Activated effector memory CD4-positive, alpha-beta T cell treated with Interleukin-2 at 50 U/mL for 16 hours (primary cell): ENCODE data around the gene BMP7.
"Not testable (repeated sequence)": the region's sequence is repeated elsewhere in the genome, so short reads cannot be mapped to it uniquely, and the experiment has no call there.

Experiments used
- DNase-seq: peaks from one replicate; pipeline ENCODE4 v3.0.0-alpha.2; 2020

Gene BMP7

DNA sequence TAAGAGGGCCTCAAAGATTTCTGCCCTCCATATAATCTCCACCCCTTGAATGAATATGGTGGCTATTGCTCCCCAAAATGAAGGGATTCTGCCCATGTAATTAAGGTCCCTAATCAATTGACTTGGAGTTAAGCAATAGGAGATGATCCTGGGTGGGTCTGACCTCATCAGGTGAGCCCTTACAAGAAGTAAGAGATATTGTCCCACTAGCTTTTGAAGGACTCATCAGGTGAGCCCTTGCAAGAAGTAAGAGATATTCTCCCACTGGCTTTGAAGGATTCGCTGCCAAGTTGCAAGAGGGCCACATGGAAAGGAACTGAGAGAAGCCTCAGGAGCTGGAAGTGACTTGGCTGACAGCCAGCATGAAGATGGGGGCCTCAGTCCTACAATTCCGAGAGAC, 103.4 kb downstream of the BMP7 start:
- DNase-seq = no peak

DNA sequence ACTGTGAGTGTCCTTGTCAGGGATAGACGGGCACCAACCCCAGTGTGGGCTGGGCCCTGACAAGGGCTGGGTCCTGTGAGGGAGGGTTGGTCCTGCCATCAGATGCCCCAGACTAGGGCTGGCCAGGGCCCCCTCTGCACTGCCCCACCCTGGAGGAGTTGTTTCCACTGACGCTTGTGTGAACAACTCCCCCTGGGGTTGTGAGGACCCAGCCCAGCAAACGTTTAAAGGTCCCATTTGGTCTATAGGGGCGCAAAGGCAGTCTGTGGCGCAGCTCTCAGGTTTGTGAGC, 104.1 kb downstream of the BMP7 start:
- DNase-seq = no peak

DNA sequence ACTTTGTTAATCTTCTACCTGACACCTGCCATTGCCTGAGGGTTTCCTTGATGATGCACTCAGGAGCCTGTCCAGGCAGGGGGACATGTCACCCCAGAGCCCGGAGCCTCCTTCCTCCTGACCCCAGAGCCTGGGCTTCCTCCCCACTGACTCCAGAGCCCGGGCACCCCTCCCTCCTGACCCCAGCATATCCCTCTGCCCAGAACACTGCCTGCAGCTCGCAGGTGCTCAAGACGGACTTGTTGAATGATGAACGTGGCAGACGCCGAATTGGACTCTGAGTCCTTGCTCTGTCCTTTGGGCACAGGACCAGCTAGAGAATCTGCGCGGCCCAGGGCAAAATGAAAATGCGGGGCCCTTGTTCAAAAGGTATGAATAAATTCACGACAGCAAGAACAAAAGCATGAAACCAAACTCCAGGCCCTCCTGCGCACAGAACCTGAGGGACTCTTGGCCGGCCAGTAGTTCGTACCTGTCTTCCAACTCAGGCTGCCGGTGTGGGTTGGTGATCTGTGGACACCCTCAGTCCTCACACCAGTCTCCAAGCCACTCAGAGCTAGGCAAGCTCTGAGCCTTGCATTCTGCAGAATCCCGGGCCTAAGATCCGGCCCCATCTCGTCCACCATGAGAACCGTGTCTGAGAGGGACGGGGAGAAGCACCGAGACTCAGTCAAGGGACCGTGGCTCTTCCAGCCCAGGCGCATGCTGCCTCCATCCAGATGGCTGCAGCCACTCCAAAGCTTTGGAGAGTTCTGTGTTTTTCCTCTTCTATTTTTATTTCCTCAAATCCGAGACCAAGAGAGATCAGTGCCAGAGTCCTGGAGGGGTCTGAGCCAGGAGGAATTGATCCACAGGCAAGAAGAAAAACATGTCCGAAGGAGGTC, 104.7 kb downstream of the BMP7 start:
- no peak for DNase-seq

DNA sequence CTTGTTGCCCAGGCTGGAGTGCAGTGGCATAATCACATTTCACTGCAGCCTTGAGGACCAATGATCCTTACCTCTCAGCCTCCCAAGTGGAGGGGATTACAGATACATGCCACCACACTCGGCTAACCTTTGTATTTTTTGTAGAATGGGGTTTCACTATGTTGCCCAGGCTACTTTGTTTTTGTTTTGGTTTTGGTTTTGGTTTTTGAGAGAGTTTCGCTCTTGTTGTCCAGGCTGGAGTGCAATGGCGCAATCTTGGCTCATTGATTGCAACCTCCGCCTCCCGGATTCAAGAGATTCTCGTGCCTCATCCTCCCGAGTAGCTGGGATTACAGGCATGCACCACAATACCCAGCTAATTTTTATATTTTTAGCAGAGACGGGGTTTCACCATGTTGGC, 105.5 kb downstream of the BMP7 start:
- no peak for DNase-seq

DNA sequence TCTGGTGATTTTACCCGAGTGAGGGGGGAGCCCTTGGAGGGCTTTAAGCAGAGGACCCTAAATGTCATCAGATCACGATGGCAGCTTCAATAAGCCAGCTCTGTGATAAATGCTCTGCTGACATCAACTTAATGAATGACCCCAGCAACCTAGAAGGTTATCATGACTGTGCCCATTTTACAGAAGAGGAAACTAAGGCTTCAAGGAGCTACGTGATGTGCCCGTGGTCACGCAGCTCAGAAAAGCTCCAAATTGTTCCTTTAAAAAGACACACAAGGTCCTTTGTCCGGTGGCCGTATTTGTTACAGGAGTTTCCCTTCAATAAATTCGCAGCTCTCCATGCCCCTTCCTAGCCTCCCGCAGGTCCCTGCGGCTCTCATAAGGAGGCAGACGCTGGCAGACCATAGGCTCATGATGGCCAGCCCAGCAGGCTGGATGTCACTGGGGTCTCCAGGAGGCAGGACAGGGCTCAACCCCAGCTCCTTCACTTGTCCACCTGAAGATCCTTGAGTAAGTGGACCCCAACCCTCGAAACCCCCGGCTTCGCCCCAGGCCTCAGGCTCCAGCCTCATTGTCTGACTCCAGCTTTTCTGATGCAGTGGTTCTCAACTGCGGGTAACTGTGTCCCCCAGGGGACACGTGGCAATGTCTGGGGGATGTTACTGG, 106.4 kb downstream of the BMP7 start:
- no peak for DNase-seq

DNA sequence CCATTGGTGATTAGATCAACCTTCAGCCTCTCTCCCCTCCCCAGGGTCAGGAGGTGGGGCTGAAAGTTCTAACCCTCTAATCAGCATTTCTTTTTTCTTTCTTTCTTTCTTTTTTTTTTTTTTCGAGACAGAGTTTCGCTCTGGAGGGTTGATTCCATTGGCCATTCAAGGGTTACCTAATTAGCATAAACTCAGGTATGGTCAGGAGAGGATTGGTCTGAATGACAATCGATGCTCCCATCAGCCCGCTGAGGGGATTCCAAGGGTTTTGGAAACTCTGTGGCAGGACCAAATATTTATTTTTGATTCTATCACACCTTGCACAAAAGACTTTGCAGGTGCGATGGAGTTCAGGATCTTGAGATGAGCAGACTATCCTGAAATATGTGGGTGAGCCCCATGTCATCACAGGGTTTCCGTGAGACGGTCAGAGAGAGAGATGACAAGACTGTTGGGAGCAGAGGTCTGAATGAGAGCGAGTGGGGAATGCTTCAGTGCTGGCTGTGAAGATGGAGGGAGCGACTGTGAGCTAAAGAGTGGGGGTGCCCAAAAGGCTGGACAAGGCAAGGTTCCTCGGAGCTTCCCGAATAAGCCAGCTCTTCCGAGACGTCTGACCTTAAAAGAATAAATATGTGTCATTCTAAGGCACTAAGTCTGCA, 107.1 kb downstream of the BMP7 start:
- no peak for DNase-seq

DNA sequence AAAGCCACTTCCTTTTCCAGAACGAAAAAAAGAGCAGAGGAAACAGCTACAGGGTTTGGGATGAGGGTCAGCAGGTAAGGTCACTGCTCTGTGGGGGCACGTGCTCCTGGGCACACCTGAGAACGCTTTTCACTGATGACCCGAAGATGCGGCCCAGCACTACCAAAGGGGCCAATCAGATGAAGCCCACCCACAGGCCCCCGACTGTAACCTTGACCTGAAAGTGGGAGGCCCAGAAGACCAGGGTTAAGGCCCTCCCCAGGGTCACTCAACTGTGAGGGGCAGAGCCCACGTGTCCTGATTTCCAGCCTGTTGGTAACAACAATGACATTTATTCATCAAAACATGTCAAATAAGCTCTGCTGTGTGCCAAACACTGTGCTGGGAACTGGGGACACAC, 108.0 kb downstream of the BMP7 start:
- no peak for DNase-seq

DNA sequence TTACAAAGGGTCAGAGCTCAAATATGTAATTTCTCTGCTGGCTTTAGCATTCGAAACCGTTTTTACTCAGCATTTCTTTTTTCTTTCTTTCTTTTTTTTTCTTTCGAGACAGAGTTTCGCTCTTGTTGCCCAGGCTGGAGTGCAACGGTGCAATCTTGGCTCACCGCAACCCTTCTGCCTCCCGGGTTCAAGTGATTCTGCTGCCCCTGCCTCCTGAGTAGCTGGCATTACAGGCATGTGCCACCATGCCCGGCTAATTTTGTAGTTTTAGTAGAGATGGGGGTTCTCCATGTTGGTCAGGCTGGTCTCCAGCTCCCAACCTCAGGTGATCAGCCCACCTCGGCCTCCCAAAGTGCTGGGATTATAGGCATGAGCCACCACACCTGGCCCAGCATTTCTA, 108.7 kb downstream of the BMP7 start:
- DNase-seq = not testable (repeated sequence)

DNA sequence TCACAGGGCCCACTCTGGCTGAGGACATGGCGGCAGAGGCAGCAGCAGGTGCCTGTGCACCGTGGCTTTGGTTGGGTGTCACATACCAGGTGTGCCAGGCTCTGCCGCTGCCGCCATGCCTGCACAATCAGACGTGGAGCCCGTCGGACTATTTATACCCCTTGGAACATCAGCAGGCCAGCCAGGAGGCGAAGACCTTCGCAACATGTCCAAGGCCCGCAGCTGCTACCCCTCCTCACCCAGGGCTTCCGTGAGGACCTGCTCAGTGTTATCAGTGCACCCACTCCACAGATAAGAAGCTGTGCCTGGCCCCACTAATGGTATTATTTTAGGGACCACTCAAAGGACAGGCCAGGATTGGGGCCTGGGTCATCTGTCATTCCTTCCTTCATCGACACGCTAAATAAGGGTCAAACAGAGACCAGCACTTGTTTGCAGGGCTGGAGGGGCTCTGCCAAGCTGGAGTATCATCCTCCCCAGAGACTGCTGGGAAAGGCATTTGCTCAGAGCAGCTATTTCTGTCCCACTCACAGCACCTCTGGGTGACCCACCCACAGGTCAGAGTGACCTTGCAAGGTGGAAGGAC, 109.2 kb downstream of the BMP7 start:
- DNase-seq = no peak

DNA sequence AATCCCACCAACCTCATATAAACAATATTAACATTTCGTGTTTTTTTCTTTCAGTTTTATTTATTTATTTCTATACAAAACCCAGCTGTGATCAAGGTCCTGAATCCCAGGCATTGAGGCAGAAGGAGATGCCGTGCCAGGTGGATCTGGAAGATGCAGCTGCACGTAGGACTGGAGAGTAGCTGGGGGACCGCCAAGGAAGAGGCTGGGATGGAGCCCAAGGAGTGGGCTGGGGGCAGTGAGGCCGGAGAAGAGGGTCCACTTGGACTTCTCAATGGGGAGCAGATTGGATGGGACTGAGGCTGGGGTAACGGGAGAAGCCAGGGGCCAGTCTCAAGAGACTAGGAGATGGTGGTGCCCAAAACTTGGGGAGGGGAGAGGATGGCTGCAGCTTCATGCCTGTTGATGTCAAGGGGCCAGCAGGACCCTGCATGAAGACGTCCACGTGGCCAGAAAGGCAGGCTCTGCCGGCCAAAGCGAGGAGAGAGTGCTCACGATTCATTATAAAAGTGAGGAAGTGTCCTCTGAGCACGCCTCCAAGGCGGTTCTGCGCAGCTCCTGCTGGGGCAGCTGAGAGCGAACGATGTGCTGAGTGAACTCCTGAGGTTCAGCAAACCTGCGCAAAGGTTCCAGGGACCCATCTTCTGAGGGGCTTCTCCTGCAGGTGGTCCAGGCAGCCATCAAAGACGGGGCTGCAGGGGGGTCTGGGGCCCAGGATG, 110.3 kb downstream of the BMP7 start:
- DNase-seq = no peak

DNA sequence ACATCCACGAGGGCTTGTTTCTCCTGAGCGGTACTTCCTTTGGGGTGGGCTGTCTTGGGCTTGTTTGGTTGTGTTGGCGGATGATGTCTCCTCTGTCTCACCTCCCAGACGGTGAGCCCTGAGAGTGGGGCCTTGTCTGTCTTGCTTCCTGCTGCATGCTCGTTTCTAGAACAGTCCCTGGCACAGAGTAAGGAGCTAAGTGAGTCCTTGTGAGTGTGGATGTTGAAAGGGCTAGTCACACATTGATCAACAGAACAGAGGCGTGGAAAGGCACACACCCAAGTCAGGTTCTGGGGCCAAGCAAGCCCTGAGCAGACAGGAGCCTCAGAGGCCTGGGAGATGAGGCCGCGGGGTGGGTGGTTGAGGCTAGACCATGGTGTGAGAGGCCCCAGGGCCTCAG, 111.0 kb downstream of the BMP7 start:
- no peak for DNase-seq

DNA sequence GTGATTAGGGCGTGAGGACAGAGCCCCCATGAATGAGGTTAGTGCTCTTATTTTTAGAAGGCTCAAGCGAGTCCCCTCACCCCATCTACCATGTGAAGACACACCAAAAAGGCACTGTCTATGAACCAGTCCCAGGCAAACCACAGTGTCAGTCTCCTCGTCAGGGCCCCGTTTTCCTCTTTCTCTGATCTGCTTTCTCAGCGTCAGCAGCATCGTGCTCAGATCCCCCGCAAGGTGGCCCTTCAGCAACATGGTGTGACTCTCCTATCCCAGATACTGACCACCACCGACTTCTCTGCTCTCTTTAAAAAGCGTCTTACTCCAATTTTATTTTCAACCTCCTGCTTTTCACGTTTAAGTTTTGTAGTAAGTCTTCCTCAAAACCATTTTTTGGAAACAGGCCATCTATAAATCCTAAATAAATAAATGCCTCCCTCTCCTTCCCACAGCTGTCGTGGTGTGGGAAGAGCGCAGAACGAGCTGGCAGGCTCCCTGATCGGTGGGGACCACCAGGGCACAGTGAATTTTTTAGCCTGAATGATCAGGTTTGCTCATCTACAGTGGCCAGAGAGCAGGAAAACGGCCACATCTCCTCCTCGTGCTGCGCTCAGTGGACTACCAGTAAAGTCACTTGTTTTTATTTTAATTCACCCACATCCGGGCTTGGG, 113.1 kb downstream of the BMP7 start:
- no peak for DNase-seq

DNA sequence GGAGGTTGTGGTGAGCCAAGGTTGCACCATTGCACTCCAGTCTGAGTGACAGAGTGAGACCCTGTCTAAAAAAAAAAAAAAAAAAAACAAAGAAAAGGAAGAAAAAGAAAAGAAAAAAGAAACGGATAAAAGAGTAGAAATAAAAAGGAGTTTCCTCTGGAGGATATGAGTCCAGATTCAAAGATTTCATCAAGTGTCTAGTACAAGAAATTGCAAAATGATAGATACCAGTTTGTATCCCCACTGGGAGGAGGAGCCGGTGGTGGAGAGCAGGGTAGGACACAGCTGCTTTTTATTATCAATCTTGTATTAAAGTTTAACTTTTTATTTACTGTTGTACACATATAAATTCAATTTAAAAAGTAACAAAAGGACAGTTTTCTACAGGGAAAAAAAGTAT, 113.9 kb downstream of the BMP7 start:
- DNase-seq = no peak

DNA sequence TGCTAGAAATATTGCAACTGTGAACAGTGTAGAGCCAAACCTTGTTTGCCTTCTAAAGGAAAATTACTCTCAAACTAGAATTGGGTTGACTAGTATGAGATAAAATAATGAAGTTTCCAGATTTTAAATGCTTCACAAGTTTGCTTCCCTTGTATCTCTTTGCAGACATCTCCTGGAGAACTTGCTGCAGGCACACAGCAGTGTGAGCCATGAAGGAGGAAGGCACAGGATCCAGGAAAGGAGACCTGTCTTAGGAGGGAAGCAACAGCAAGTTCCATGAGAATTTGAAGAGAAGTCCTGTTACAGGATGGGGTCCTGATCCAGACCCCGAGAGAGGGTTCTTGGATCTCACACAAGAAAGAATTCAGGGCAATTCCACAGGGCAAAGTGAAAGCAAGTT, 115.9 kb downstream of the BMP7 start:
- DNase-seq = no peak

DNA sequence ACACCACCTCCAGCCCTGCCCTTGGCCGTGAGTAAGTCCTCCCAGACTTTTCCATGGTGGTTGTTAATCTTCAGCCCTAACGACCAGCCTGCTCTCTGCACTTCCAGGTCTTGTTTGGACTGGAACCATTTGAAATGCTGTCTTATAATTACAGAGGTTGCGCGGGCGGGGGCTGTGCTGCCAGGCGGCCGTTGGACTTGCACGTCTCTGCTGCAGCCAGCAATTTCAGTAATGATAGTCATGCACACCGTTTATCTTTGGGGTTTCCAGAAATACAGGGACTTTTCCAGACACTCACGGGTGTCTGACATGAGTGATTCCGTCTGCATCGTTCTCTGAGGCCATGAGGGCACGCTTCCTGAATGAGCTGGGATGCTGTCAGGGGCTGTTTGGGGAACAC, 118.2 kb downstream of the BMP7 start:
- no peak for DNase-seq

DNA sequence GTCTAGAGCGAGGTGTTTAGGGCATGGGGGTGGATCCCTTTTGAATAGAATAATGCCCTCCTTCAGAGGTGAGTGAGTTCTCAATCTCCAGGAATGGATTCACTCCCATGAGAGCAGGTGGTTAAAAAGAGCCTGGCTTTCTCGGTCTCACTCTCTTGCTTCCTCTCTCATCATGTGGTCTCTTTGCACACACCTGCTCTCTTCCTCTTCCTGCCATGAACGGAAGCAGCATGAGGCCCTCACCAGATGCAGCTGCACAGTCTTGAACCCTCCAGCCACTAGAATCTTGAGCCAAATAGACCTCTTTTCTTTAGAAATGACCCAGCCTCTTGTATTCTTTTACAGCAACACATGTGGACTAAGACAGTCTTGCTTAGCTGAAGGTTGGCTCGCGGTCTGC, 119.3 kb downstream of the BMP7 start:
- DNase-seq = no peak

DNA sequence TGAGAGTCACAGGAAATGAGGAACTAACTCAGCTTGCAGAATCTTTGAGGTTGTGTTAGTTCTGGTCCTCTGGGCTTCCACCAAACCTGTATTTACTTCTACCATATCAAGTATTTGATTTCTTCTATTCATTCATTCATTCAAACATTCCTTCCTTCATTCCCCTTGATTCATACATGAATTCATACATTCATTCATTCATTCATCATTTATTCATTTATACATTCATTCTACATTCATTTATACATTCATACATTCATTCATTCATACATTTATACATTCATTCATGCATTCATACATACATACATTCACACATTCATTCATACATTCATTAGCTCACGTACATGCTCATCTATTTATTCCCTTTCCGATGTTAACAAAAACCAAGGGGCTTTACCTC, 120.3 kb downstream of the BMP7 start:
- DNase-seq = no peak

DNA sequence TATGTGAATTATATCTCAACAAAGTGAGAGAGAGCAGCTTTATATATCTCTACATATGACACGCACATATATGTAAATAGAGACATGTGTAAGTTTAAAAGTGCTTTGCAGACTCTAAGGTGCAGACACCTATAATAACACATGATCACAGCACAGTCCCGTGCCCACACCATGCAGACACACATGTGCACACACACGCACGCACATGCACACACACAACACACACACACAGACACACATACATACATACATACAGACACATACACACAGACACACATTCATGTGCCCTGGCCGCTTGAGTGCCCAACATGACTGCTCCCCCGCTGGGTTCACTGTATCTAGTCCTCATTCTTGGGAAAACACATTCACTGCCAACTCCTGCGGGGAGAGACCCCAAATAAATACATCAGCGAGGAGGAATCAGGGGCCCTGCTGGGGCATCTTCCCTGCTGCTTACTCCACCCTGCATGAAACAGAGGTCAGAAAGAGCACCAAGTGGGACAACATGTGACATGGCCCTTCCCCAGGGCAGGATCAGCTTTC, 121.3 kb downstream of the BMP7 start:
- no peak for DNase-seq

DNA sequence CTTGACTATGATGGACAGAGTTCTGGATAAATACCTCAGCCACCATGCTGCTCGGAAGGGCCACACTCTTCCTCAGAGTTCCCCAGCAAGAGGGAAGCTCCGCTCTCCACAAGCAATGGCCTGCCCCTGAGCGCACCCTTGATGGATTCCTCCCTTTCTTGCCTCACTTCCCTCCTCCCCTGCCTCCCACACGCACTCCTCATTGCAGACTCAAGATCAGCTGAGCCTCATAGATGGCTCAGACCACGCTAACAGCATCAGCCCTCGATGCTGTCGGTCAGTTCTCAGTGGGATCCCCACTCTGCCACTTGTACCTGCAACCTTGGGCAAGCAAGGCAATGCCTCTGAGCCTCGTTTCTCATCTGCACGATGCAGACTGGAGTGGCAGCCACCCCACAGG, 123.3 kb downstream of the BMP7 start:
- no peak for DNase-seq

DNA sequence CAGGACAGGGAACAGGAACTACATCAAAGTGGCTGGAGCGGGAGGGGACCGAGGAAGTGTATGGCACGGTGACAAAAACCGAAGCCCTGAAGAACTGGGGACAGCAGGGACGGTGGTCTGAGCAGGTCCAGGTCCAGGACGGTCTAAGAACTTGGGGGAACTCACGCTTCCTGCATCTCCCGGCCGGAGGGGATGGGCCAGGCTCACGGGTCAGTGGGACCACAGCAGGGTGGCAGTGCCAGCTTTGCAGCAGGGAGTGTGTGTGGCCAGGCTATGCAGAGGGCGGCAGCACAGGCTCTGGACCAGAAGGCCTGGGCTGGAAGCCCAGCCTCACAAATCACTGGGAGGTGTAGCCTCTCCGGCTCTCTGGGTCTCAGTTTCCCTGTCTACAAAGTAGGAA, 123.8 kb downstream of the BMP7 start:
- no peak for DNase-seq

DNA sequence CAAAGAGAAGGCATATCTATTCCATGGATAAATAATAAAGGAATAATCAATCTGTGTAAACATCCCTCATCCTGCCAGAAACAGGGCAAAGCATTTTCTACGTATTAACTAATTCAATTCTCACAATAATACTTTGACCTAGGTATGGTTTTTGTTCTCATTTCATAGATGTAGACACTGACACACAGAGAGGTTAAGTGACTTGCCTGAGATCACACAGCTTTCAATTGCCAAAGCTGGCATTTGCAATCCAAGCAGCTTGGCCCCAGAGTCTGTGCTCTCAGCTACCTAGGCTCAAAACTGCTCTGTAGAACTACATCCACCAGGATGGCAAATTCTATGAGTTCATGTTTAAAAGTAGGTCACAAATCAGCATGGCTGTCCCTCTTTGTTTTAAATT, 124.9 kb downstream of the BMP7 start:
- DNase-seq = no peak

DNA sequence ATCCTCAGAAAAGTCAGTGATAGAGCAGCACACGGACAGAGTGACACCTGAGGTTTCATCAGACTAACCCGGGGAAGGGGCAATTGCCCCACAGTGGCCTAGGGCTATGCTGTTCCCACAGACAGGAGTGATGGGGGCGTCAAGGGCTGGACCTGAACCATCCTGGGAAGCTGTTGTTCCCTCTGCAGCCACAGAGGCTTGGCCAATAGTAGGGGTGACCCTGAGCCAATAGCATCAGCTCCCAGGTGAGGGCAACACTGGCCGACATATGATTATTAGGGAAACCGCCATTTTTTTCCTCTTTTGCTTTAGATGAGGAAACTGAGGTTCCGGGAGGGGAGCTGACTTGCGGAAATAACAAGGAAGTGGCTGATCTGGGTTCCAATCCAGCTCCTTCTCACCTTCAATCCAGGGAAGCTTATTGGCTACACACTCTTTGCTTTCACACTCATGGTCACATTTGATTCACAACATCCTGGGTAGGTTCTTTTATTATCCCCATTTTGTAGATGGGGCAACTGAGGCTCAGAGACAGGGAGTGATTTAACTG, 126.0 kb downstream of the BMP7 start:
- DNase-seq = no peak
